ENCODE measurements around the gene FRMD4A.

Gene FRMD4A

GRCh38 chr10:13880760-13881159 is 450.0 kb downstream of the FRMD4A start:
- no peaks in the 10 kb centered on the region for H3K79me2 ChIP-seq (ENCODE audit: control insufficient read depth, low read length)

GRCh38 chr10:13877154-13877909 is 453.4 kb downstream of the FRMD4A start:
- no peaks in the 10 kb centered on the region for H3K27me3 ChIP-seq (ENCODE audit: control insufficient read depth, low read length)
- no peaks in the 10 kb centered on the region for H4K20me1 ChIP-seq (ENCODE audit: control insufficient read depth, insufficient read depth, low read depth, low read length)
- H3K36me3 ChIP-seq (ENCODE audit: control insufficient read depth, low read length): no peaks in the 10 kb centered on the region
- peaks cover 5% of the 10 kb centered on the region; the same call in 1 of the 2 replicates for H3F3A ChIP-seq (ENCODE audit: control insufficient read depth, insufficient read depth)
- H3K4me3 ChIP-seq (ENCODE audit: low read length): 0 out of 2 replicates have a peak overlapping the region, but pooled peaks have one; percentile 13
- H3K4me1 ChIP-seq (ENCODE audit: control insufficient read depth, low read length): peaks cover 59% of the 10 kb centered on the region
- H3K27ac ChIP-seq (ENCODE audit: low read depth, low read length): no peak overlapping the region
- H3K79me2 ChIP-seq (ENCODE audit: control insufficient read depth, low read length): no peaks in the 10 kb centered on the region
- TF ChIP-seq CTCF (IDR thresholded peaks at IDR 0.05; ENCODE audit: low read depth, low read length, poor library complexity, severe bottlenecking) (no peak), EZH2phosphoT487 (IDR thresholded peaks at IDR 0.05; ENCODE audit: borderline replicate concordance, low read length) (no peak)
- no peaks in the 10 kb centered on the region for H3K9me3 ChIP-seq (ENCODE audit: control insufficient read depth, insufficient read depth, low read length)
- H3K9me2 ChIP-seq (replicated peaks; ENCODE audit: control insufficient read depth, low read length): no peaks in the 10 kb centered on the region
- peak overlapping the region; percentile 35 for H3K4me2 ChIP-seq (ENCODE audit: low read length)

More at GRCh38 chr10:13880760-13881159, 450.0 kb downstream of the FRMD4A start:
- no peaks in the 10 kb centered on the region for H3F3A ChIP-seq (ENCODE audit: control insufficient read depth, insufficient read depth)
- no peaks in the 10 kb centered on the region for H3K9me2 ChIP-seq (replicated peaks; ENCODE audit: control insufficient read depth, low read length)
- no peak overlapping the region for H3K4me2 ChIP-seq (ENCODE audit: low read length)
- H3K9me3 ChIP-seq (ENCODE audit: control insufficient read depth, insufficient read depth, low read length): no peaks in the 10 kb centered on the region
- no peaks in the 10 kb centered on the region for H3K36me3 ChIP-seq (ENCODE audit: control insufficient read depth, low read length)
- TF ChIP-seq CTCF (IDR thresholded peaks at IDR 0.05; ENCODE audit: low read depth, low read length, poor library complexity, severe bottlenecking) (no peak), EZH2phosphoT487 (IDR thresholded peaks at IDR 0.05; ENCODE audit: borderline replicate concordance, low read length) (no peak)
- H3K27me3 ChIP-seq (ENCODE audit: control insufficient read depth, low read length): peaks cover 5% of the 10 kb centered on the region; the same call in 1 of the 2 replicates
- H3K4me1 ChIP-seq (ENCODE audit: control insufficient read depth, low read length): peaks cover 50% of the 10 kb centered on the region
- no peak overlapping the region for H3K4me3 ChIP-seq (ENCODE audit: low read length)
- H3K27ac ChIP-seq (ENCODE audit: low read depth, low read length): no peak overlapping the region
- H4K20me1 ChIP-seq (ENCODE audit: control insufficient read depth, insufficient read depth, low read depth, low read length): no peaks in the 10 kb centered on the region

GRCh38 chr10:13873196-13873595 is 457.5 kb downstream of the FRMD4A start:
- H3K27me3 ChIP-seq (ENCODE audit: control insufficient read depth, low read length): no peaks in the 10 kb centered on the region
- H4K20me1 ChIP-seq (ENCODE audit: control insufficient read depth, insufficient read depth, low read depth, low read length): no peaks in the 10 kb centered on the region
- H3K27ac ChIP-seq (ENCODE audit: low read depth, low read length): peak overlapping the region; percentile 64
- TF ChIP-seq EZH2phosphoT487 (IDR thresholded peaks at IDR 0.05; ENCODE audit: borderline replicate concordance, low read length) (no peak), CTCF (IDR thresholded peaks at IDR 0.05; ENCODE audit: low read depth, low read length, poor library complexity, severe bottlenecking) (no peak)
- H3K9me2 ChIP-seq (replicated peaks; ENCODE audit: control insufficient read depth, low read length): no peaks in the 10 kb centered on the region
- H3K4me2 ChIP-seq (ENCODE audit: low read length): peak overlapping the region; percentile 69
- peaks cover 54% of the 10 kb centered on the region for H3K4me1 ChIP-seq (ENCODE audit: control insufficient read depth, low read length)
- peaks cover 5% of the 10 kb centered on the region; the same call in 1 of the 2 replicates for H3F3A ChIP-seq (ENCODE audit: control insufficient read depth, insufficient read depth)
- H3K36me3 ChIP-seq (ENCODE audit: control insufficient read depth, low read length): no peaks in the 10 kb centered on the region
- no peaks in the 10 kb centered on the region for H3K9me3 ChIP-seq (ENCODE audit: control insufficient read depth, insufficient read depth, low read length)
- H3K4me3 ChIP-seq (ENCODE audit: low read length): peak overlapping the region; percentile 58
- no peaks in the 10 kb centered on the region for H3K79me2 ChIP-seq (ENCODE audit: control insufficient read depth, low read length)
